H1 (cell line): ENCODE data around the gene PPOX. TPM values are rescaled to one million over a fixed set of nuclear protein-coding genes. Genes with fewer than 3 reads are reported as not detected.

Experiments
- CTCF ChIA-PET: fragments of 300-600 bp; sonication (Branson Sonifier 250); formaldehyde crosslinking; loops from one replicate; lab custom pipeline; 2021; ENCODE audit not compliant: partially characterized antibody; lab: Charles Lee
- POLR2A ChIA-PET: fragments of 300-600 bp; sonication (Branson Sonifier 250); formaldehyde crosslinking; loops from one replicate; lab custom pipeline; 2021; ENCODE audit warnings: inconsistent platforms; ENCODE audit not compliant: partially characterized antibody; lab: Charles Lee
- DNase-seq, 2 experiments: peaks; one replicate each; pipeline versions ENCODE4 v3.0.0 to v3.0.0-alpha.2; 2010 to 2022; ENCODE audit warnings: low spot score in 2 of 2, low read depth in 1 of 2, mixed read lengths in 1 of 2
- FAIRE-seq: peaks from 2 replicates; lab custom pipeline; 2011; peaks lifted over from hg19 to GRCh38; lab: Jason Lieb, UNC
- H2AFZ ChIP-seq: 2 replicates; pipeline ENCODE4 v1.8.1; 2012; ENCODE audit warnings: low read length, inconsistent platforms
- H2AK5ac ChIP-seq: 2 replicates; pipeline ENCODE4 v1.6.1; 2013; ENCODE audit warnings: low read depth, low read length
- H2BK120ac ChIP-seq: replicated peaks from 2 replicates; pipeline ENCODE3; 2013; ENCODE audit warnings: low read depth, low read length, inconsistent platforms
- H2BK12ac ChIP-seq: 2 replicates; pipeline ENCODE4 v1.6.1; 2013; ENCODE audit warnings: low read depth, low read length
- H2BK15ac ChIP-seq: 2 replicates; pipeline ENCODE4 v1.6.1; 2013; ENCODE audit warnings: low read length
- H2BK20ac ChIP-seq: 2 replicates; pipeline ENCODE4 v1.6.1; 2013; ENCODE audit warnings: low read length
- H2BK5ac ChIP-seq: 2 replicates; pipeline ENCODE4 v1.6.1; 2013; ENCODE audit warnings: low read depth, low read length
- H3K14ac ChIP-seq: 2 replicates; pipeline ENCODE4 v1.6.1; 2013; ENCODE audit warnings: inconsistent platforms; ENCODE audit not compliant: insufficient read length
- H3K18ac ChIP-seq: 2 replicates; pipeline ENCODE4 v1.6.1; 2013; ENCODE audit warnings: low read length; ENCODE audit errors: extremely low read depth
- H3K23ac ChIP-seq: 2 replicates; pipeline ENCODE4 v1.6.1; 2013; ENCODE audit warnings: inconsistent platforms; ENCODE audit not compliant: insufficient read length
- H3K23me2 ChIP-seq: 2 replicates; pipeline ENCODE4 v1.6.1; 2013; ENCODE audit warnings: low read depth, low read length
- H3K27ac ChIP-seq: 2 replicates; pipeline ENCODE4 v1.6.1; 2011; ENCODE audit warnings: low read depth, low read length, inconsistent platforms
- H3K27me3 ChIP-seq, 4 experiments: replicated peaks in 1 of 4; 1 replicate in 1 of 4; 2 replicates in 3 of 4; pipeline versions ENCODE4 v1.6.1 to v1.8.1; 2011 to 2013; ENCODE audit warnings: low read length in 3 of 4, mild to moderate bottlenecking in 3 of 4, inconsistent platforms in 2 of 4, mixed read lengths in 2 of 4, moderate library complexity in 1 of 4; ENCODE audit not compliant: control insufficient read depth in 3 of 4, insufficient read depth in 3 of 4; ENCODE audit errors: extremely low read depth in 1 of 4
- H3K36me3 ChIP-seq, 4 experiments: 2 replicates each; pipeline versions ENCODE4 v1.6.1 to v1.8.1; 2011 to 2013; ENCODE audit warnings: mild to moderate bottlenecking in 4 of 4, low read length in 3 of 4, moderate library complexity in 2 of 4, control low read depth in 1 of 4, inconsistent platforms in 1 of 4; ENCODE audit not compliant: insufficient read depth in 4 of 4, control insufficient read depth in 2 of 4
- H3K4ac ChIP-seq: replicated peaks from 2 replicates; pipeline ENCODE3; 2013; ENCODE audit warnings: low read length, low read depth, mixed read lengths, inconsistent platforms; ENCODE audit not compliant: insufficient read length
- H3K4me1 ChIP-seq, 4 experiments: replicated peaks in 1 of 4; 1 replicate in 1 of 4; 2 replicates in 3 of 4; pipeline versions ENCODE4 v1.6.1 to v1.8.1; 2011 to 2013; ENCODE audit warnings: low read length in 3 of 4, inconsistent platforms in 2 of 4, mixed read lengths in 1 of 4; ENCODE audit not compliant: insufficient read depth in 4 of 4, control insufficient read depth in 3 of 4
- H3K4me2 ChIP-seq, 2 experiments: 2 replicates each; pipeline versions ENCODE4 v1.6.1 to v1.8.1; 2011 to 2013; ENCODE audit warnings: low read depth in 2 of 2, low read length in 2 of 2, control low read depth in 1 of 2, inconsistent platforms in 1 of 2, mild to moderate bottlenecking in 1 of 2; ENCODE audit not compliant: insufficient read depth in 1 of 2
- H3K4me3 ChIP-seq, 4 experiments: fragments of 200-600, 300-600 bp in 1 of 4; sonication (generic), shearing (Covaris generic), sonication (Bioruptor Twin) in 1 of 4; 2 replicates each; pipeline versions ENCODE4 v1.5.1 to v1.8.1; 2011 to 2016; ENCODE audit warnings: low read length in 4 of 4, low read depth in 3 of 4, control low read depth in 2 of 4, inconsistent platforms in 2 of 4, mild to moderate bottlenecking in 2 of 4, mixed read lengths in 1 of 4, moderate library complexity in 1 of 4; ENCODE audit not compliant: insufficient read depth in 2 of 4; ENCODE audit errors: extremely low read depth in 1 of 4
- H3K56ac ChIP-seq: replicated peaks from 2 replicates; pipeline ENCODE3; 2013; ENCODE audit warnings: low read depth, mild to moderate bottlenecking, mixed read lengths, low read length, inconsistent platforms; ENCODE audit not compliant: insufficient read length
- H3K79me1 ChIP-seq: 2 replicates; pipeline ENCODE4 v1.6.1; 2013; ENCODE audit warnings: low read depth, low read length, control low read depth
- H3K79me2 ChIP-seq, 2 experiments: 2 replicates each; pipeline versions ENCODE4 v1.6.1 to v1.8.1; 2012 to 2013; ENCODE audit warnings: low read length in 2 of 2, mild to moderate bottlenecking in 2 of 2, inconsistent platforms in 1 of 2; ENCODE audit not compliant: insufficient read depth in 2 of 2, control insufficient read depth in 1 of 2
- H3K9ac ChIP-seq, 4 experiments: replicated peaks in 1 of 4; 1 replicate in 1 of 4; 2 replicates in 3 of 4; pipeline versions ENCODE4 v1.6.1 to v1.8.1; 2011 to 2013; ENCODE audit warnings: low read depth in 3 of 4, low read length in 3 of 4, control low read depth in 2 of 4, mild to moderate bottlenecking in 2 of 4, moderate library complexity in 2 of 4, inconsistent platforms in 1 of 4; ENCODE audit errors: extremely low read depth in 1 of 4
- H3K9me3 ChIP-seq, 2 experiments: 2 replicates each; pipeline versions ENCODE4 v1.6.1 to v1.8.1; 2012 to 2013; ENCODE audit warnings: mild to moderate bottlenecking in 2 of 2, moderate library complexity in 2 of 2, control low read depth in 1 of 2, inconsistent platforms in 1 of 2, low read depth in 1 of 2, low read length in 1 of 2, mixed read lengths in 1 of 2; ENCODE audit not compliant: insufficient read depth in 2 of 2
- H4K20me1 ChIP-seq, 2 experiments: replicated peaks in 1 of 2; 2 replicates each; pipeline versions ENCODE3 to v1.8.1; 2011 to 2013; ENCODE audit warnings: inconsistent platforms in 2 of 2, low read length in 2 of 2, mild to moderate bottlenecking in 1 of 2; ENCODE audit not compliant: insufficient read depth in 2 of 2, control insufficient read depth in 1 of 2
- H4K5ac ChIP-seq: 2 replicates; pipeline ENCODE4 v1.6.1; 2013; ENCODE audit warnings: low read length, low read depth, mixed read lengths, inconsistent platforms; ENCODE audit not compliant: insufficient read length
- H4K8ac ChIP-seq: 2 replicates; pipeline ENCODE4 v1.8.0; 2013; ENCODE audit warnings: mild to moderate bottlenecking, moderate library complexity, low read length, inconsistent platforms; ENCODE audit not compliant: insufficient read depth; ENCODE audit errors: extremely low read depth
- H4K91ac ChIP-seq: replicated peaks from 2 replicates; pipeline ENCODE3; 2013; ENCODE audit warnings: low read length, mixed read lengths, inconsistent platforms; ENCODE audit not compliant: insufficient read length
- ASH2L ChIP-seq: fragments of 200-600, 300-600 bp; sonication (generic); IDR thresholded peaks from one replicate; pipeline ENCODE4 v1.7.1; 2017; ENCODE audit warnings: low read length
- BCL11A ChIP-seq, 2 experiments: IDR thresholded peaks; one replicate each; pipeline ENCODE4 v1.6.1; 2011; ENCODE audit warnings: low read depth in 2 of 2, low read length in 2 of 2, mild to moderate bottlenecking in 2 of 2
- EZH2 ChIP-seq: fragments of 200-600 bp; sonication (generic); IDR thresholded peaks from 2 replicates; pipeline ENCODE4 v1.7.1; 2012; ENCODE audit warnings: low read depth, mild to moderate bottlenecking, moderate library complexity, low read length, inconsistent platforms; ENCODE audit not compliant: severe bottlenecking
- GTF2F1 ChIP-seq: IDR thresholded peaks from 2 replicates; pipeline ENCODE4 v1.6.1; 2012; ENCODE audit warnings: low read depth, low read length, improper control_type of control experiment, borderline replicate concordance
- NRF1 ChIP-seq: IDR thresholded peaks from 2 replicates; pipeline ENCODE4 v1.6.1; 2011; ENCODE audit warnings: mild to moderate bottlenecking, low read depth, low read length, improper control_type of control experiment
- POLR2A ChIP-seq, 2 experiments: IDR thresholded peaks; 1 replicate in 1 of 2; 2 replicates in 1 of 2; pipeline ENCODE4 v1.6.1; 2011; ENCODE audit warnings: low read depth in 2 of 2, low read length in 2 of 2, mild to moderate bottlenecking in 2 of 2; ENCODE audit errors: control extremely low read depth in 1 of 2
- RBBP5 ChIP-seq: IDR thresholded peaks from 2 replicates; pipeline ENCODE4 v1.7.1; 2012; ENCODE audit warnings: low read depth, mild to moderate bottlenecking, inconsistent platforms, low read length, moderate library complexity, borderline replicate concordance
- RFX5 ChIP-seq: IDR thresholded peaks from 2 replicates; pipeline ENCODE4 v1.6.1; 2011; ENCODE audit warnings: low read depth, low read length, improper control_type of control experiment, borderline replicate concordance
- SP1 ChIP-seq: IDR thresholded peaks from 2 replicates; pipeline ENCODE4 v1.6.1; 2011; ENCODE audit warnings: low read depth, low read length
- SP4 ChIP-seq: IDR thresholded peaks from 2 replicates; pipeline ENCODE4 v1.6.1; 2012; ENCODE audit warnings: low read length, inconsistent platforms
- TAF1 ChIP-seq: IDR thresholded peaks from 2 replicates; pipeline ENCODE4 v1.6.1; 2011; ENCODE audit warnings: mild to moderate bottlenecking, low read depth, low read length
- TAF7 ChIP-seq: optimal IDR thresholded peaks from 2 replicates; pipeline ENCODE3; 2011; ENCODE audit warnings: low read depth, mild to moderate bottlenecking, inconsistent platforms, low read length, moderate library complexity, borderline replicate concordance
- TCF12 ChIP-seq: IDR thresholded peaks from 2 replicates; pipeline ENCODE4 v1.6.1; 2011; ENCODE audit warnings: low read depth, mild to moderate bottlenecking, low read length
- ZNF274 ChIP-seq: IDR thresholded peaks from 2 replicates; pipeline ENCODE4 v1.7.0; 2012; ENCODE audit warnings: low read length, borderline replicate concordance; ENCODE audit errors: extremely low read depth
- WGBS, 2 experiments: shearing (Covaris generic) in 1 of 2; methylation state at CpG; one replicate each; pipeline versions ENCODE4 v1.1.6 to v1.1.7; 2013 to 2015; ENCODE audit warnings: low lambda C conversion rate in 2 of 2, mixed read lengths in 2 of 2, inconsistent platforms in 1 of 2, low coverage in 1 of 2, missing lambda C conversion rate in 1 of 2; ENCODE audit not compliant: insufficient replicate concordance in 2 of 2, insufficient coverage in 1 of 2, insufficient read length in 1 of 2; ENCODE audit errors: extremely low coverage in 1 of 2, missing lambda C conversion rate in 1 of 2; 5-methylcytosine and 5-hydroxymethylcytosine counted together
- polyA plus RNA-seq, 7 experiments: library from polyadenylated mRNA; depleted of rRNA in 3 of 7; stranded (reverse) in 5 of 7; unstranded in 2 of 7; fragments of >200 nt in 5 of 7; fragments of 200-250 nt in 2 of 7; gene quantifications; 1 replicate in 5 of 7; 2 replicates in 1 of 7; 4 replicates in 1 of 7; pipeline versions ENCODE4 v1.2.1 to v1.2.3, GENCODE V29; 2011 to 2013; ENCODE audit warnings: missing spikeins in 2 of 7, mixed read lengths in 2 of 7
- total RNA-seq: library from RNA; stranded (reverse); fragmentation: NEBNext Ultra II Directional; extraction: Animal tissue kit (Norgen Biotek cat#: 25700); gene quantifications from 2 replicates; pipeline ENCODE4 v1.2.1, GENCODE V29; 2021
- TF ChIP-seq, protein P1 (sequence below): IDR thresholded peaks from 2 replicates; pipeline ENCODE4 v1.6.1; 2012; ENCODE audit warnings: inconsistent platforms

PPOX gene
- total and polyA plus RNA-seq, 2 of the 8 experiments (the other 6 are each of a cell fraction or from before 2014, with no cell fraction given): 39.4 to 40.4 TPM

- 90% methylated on average over 5 of the region's 5 CpGs; no CpG with 5 or more reads in 1 of the 2 experiments for WGBS, 2 experiments
- Histone ChIP-seq H3K23me2 (no peaks in the 10 kb centered on the region; the same call in 1 of the 2 replicates), H3K56ac (no peak overlapping the region), H2BK12ac (no peak overlapping the region), H3K18ac (no peak overlapping the region), H3K4me1 (no peaks in the 10 kb centered on the region; a peak in 2 of 7 replicates), H4K91ac (no peak overlapping the region), H2AK5ac (no peak overlapping the region), H3K4me3 (no peak overlapping the region), H3K36me3 (peaks cover 4 to 12% (median 7%) of the 10 kb centered on the region in 4 experiments; a peak in 4 of 8 replicates), H3K4me2 (no peak overlapping the region), H4K5ac (no peak overlapping the region), H3K9ac (no peak overlapping the region), H4K8ac (no peak overlapping the region), H3K79me2 (no peaks in the 10 kb centered on the region), H3K27me3 (no peaks in the 10 kb centered on the region; a peak in 1 of 7 replicates), H2BK5ac (no peak overlapping the region), H3K27ac (no peak overlapping the region), H3K23ac (no peak overlapping the region)
- no peak for DNase-seq
- ChIA-PET CTCF (interaction anchor here (1.0 to 6.1 kb wide), 3 partner anchors 9 to 102 kb away, joined by 3 to 67 read pairs (median 4); partner anchors contain the start of gene NDUFS2), POLR2A (no interaction called here)
- FAIRE-seq: no peak
- no peak for TF ChIP-seq RFX5
- no peak for TF ChIP-seq BCL11A (IDR thresholded peaks at IDR 0.05; ENCODE audit: low read depth in 2 of 2, low read length in 2 of 2)
- no peak for TF ChIP-seq GTF2F1
- no peak for TF ChIP-seq TAF1
- TF ChIP-seq TCF12: no peak
- no peak for TF ChIP-seq TAF7
- no peak for TF ChIP-seq SP4
- TF ChIP-seq, protein P1, sequence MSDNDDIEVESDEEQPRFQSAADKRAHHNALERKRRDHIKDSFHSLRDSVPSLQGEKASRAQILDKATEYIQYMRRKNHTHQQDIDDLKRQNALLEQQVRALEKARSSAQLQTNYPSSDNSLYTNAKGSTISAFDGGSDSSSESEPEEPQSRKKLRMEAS: no peak
- TF ChIP-seq EZH2: no peak
- no peak for TF ChIP-seq SP1
- TF ChIP-seq ASH2L: no peak
- no peak for TF ChIP-seq NRF1
- TF ChIP-seq POLR2A (IDR thresholded peaks at IDR 0.05; ENCODE audit: control extremely low read depth in 1 of 2, low read depth in 2 of 2, low read length in 2 of 2): no peak
- no peak for TF ChIP-seq ZNF274
- no peak for TF ChIP-seq RBBP5
- TF ChIP-seq, all 59 proteins: peak for 0
- Histone ChIP-seq H4K20me1 (no peaks in the 10 kb centered on the region), H3K14ac (no peak overlapping the region), H3K4ac (no peak overlapping the region), H3K9me3 (no peaks in the 10 kb centered on the region), H2BK15ac (no peak overlapping the region), H2AFZ (no peak overlapping the region), H3K79me1 (no peaks in the 10 kb centered on the region), H2BK120ac (no peak overlapping the region), H2BK20ac (no peak overlapping the region)
Observed at GRCh38 chr1:161189036-161189435, 22.8 kb downstream of the PPOX start.
